ENCODE measurements around the gene TRMT11.

Gene TRMT11

DNA sequence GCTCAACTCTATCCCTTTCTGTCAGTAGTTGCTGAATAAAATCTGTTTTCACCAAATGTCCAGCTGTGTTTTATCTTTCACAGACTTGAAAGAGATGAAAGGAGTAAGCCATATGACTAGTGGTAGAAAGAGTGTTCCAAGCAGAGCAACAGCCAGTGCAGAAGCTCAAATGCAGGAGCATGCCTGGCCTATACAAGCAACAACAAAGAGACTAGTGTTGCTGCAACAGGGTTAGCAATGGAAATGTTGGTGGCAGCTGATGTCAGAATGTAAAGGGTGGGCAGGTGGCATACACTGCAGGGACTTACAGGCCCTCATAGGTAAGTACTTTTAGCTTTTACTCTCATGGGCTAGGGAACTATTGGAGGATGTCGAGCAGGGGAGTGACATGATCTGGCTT lies 35.0 kb upstream of the TRMT11 start:
- no peak overlapping the region for H3K27ac ChIP-seq (replicated peaks)
- TF ChIP-seq, protein P1, sequence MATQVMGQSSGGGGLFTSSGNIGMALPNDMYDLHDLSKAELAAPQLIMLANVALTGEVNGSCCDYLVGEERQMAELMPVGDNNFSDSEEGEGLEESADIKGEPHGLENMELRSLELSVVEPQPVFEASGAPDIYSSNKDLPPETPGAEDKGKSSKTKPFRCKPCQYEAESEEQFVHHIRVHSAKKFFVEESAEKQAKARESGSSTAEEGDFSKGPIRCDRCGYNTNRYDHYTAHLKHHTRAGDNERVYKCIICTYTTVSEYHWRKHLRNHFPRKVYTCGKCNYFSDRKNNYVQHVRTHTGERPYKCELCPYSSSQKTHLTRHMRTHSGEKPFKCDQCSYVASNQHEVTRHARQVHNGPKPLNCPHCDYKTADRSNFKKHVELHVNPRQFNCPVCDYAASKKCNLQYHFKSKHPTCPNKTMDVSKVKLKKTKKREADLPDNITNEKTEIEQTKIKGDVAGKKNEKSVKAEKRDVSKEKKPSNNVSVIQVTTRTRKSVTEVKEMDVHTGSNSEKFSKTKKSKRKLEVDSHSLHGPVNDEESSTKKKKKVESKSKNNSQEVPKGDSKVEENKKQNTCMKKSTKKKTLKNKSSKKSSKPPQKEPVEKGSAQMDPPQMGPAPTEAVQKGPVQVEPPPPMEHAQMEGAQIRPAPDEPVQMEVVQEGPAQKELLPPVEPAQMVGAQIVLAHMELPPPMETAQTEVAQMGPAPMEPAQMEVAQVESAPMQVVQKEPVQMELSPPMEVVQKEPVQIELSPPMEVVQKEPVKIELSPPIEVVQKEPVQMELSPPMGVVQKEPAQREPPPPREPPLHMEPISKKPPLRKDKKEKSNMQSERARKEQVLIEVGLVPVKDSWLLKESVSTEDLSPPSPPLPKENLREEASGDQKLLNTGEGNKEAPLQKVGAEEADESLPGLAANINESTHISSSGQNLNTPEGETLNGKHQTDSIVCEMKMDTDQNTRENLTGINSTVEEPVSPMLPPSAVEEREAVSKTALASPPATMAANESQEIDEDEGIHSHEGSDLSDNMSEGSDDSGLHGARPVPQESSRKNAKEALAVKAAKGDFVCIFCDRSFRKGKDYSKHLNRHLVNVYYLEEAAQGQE (IDR thresholded peaks at IDR 0.05; ENCODE audit: insufficient replicate concordance, low read depth), result no peak
- TF ChIP-seq SPI1 (IDR thresholded peaks at IDR 0.05; ENCODE audit: borderline replicate concordance, low read depth) (no peak), GABPA (IDR thresholded peaks at IDR 0.05; ENCODE audit: low read depth) (no peak), POLR2AphosphoS5 (IDR thresholded peaks at IDR 0.05; ENCODE audit: low read depth) (no peak)
- TF ChIP-seq, protein P2, sequence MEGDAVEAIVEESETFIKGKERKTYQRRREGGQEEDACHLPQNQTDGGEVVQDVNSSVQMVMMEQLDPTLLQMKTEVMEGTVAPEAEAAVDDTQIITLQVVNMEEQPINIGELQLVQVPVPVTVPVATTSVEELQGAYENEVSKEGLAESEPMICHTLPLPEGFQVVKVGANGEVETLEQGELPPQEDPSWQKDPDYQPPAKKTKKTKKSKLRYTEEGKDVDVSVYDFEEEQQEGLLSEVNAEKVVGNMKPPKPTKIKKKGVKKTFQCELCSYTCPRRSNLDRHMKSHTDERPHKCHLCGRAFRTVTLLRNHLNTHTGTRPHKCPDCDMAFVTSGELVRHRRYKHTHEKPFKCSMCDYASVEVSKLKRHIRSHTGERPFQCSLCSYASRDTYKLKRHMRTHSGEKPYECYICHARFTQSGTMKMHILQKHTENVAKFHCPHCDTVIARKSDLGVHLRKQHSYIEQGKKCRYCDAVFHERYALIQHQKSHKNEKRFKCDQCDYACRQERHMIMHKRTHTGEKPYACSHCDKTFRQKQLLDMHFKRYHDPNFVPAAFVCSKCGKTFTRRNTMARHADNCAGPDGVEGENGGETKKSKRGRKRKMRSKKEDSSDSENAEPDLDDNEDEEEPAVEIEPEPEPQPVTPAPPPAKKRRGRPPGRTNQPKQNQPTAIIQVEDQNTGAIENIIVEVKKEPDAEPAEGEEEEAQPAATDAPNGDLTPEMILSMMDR (IDR thresholded peaks at IDR 0.05; ENCODE audit: insufficient read depth, low read length), result no peak
- H3K27me3 ChIP-seq (ENCODE audit: insufficient read depth, poor library complexity, severe bottlenecking), result no peaks in the 10 kb centered on the region
- no peak overlapping the region for H3K4me3 ChIP-seq (replicated peaks; ENCODE audit: insufficient read depth, low read length)
- no peak for DNase-seq (ENCODE audit: low read depth in 1 of 2, low spot score in 1 of 2)

DNA sequence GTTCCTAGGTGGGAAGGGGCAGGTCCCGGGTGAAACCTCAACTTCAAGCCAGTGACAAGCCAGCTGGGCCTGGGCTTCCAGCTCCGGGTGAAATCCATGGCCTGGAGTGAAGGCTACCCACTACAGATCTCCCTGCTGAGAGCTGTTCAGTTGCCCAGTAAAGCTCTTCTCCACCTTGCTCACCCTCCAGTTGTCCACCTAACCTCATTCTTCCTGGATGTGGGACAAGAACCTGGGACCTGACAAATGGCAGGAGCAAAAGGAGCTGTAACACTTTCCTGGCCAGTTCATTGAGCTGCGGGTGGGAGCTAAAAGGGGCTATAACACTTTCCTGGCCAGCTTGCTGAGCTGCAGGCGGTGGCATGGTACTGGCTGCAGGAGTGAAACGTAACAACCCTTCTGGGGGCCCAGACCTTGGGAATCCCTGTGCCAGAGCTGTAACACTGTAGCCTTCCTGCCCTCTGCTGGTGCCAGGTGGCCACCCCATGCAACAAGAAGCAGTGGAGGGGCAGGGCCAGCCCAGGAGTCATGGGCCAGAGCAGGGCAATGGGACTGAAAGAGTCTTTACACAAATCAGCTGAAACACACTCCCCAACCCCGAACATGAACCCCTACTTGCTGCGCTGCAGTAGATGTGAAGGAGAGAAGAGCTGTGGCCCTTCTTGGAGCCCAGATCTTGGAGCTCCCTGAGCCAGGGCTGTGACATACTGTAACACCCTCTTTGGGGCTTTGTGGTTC lies 33.4 kb upstream of the TRMT11 start:
- Histone ChIP-seq H3K27me3 (ENCODE audit: insufficient read depth, poor library complexity, severe bottlenecking) (no peaks in the 10 kb centered on the region), H3K4me3 (replicated peaks; ENCODE audit: insufficient read depth, low read length) (no peak overlapping the region), H3K27ac (replicated peaks) (no peak overlapping the region)
- peak in 1 of 2 experiments; percentile 50 for DNase-seq (ENCODE audit: low read depth in 1 of 2, low spot score in 1 of 2)
- TF ChIP-seq, protein P1 (IDR thresholded peaks at IDR 0.05; ENCODE audit: insufficient replicate concordance, low read depth), result no peak
- TF ChIP-seq, protein P2 (IDR thresholded peaks at IDR 0.05; ENCODE audit: insufficient read depth, low read length), result peak; percentile 35

DNA sequence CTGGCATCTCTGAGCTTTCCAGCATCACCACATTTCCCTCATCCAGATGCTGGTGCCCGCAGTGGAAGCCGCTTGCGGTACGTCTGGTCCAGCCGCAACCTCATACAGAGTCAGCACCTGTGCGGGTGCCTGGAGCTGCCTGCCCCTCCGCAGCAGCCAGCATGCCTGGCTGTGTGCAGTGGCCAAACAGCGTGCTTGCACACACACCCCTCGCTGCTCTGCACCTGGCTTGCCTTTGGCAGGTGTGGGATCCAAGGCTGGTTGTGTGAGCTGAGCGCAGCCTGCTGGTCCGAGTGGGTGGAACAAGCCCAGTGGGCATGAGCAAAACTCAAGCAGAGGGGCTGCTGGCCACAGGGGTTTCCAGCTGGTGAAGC lies 32.9 kb upstream of the TRMT11 start:
- DNase-seq (ENCODE audit: low read depth in 1 of 2, low spot score in 1 of 2), result no peak
- H3K27ac ChIP-seq (replicated peaks), result no peak overlapping the region
- no peak overlapping the region for H3K4me3 ChIP-seq (replicated peaks; ENCODE audit: insufficient read depth, low read length)
- H3K27me3 ChIP-seq (ENCODE audit: insufficient read depth, poor library complexity, severe bottlenecking), result no peaks in the 10 kb centered on the region
- TF ChIP-seq, protein P1 (IDR thresholded peaks at IDR 0.05; ENCODE audit: insufficient replicate concordance, low read depth), result no peak
- TF ChIP-seq GABPA (IDR thresholded peaks at IDR 0.05; ENCODE audit: low read depth) (no peak), POLR2AphosphoS5 (IDR thresholded peaks at IDR 0.05; ENCODE audit: low read depth) (no peak), SPI1 (IDR thresholded peaks at IDR 0.05; ENCODE audit: borderline replicate concordance, low read depth) (no peak)
- TF ChIP-seq, protein P2 (IDR thresholded peaks at IDR 0.05; ENCODE audit: insufficient read depth, low read length), result no peak
